Prostate gland (tissue), 2 donors: ENCODE data around the gene PLXNB2. TPM values are rescaled to one million over a fixed set of nuclear protein-coding genes. Genes with fewer than 3 reads are reported as not detected.
A peak's percentile ranks its signal among the peaks of the same experiment; 100 is the strongest.
"Not testable (repeated sequence)": the region's sequence is repeated elsewhere in the genome, so short reads cannot be mapped to it uniquely, and the experiment has no call there.

Experiments used
- DNase-seq: peaks from one replicate; pipeline ENCODE4 v3.0.0-alpha.2; 2019; ENCODE audit warnings: low spot score
- H3K27ac ChIP-seq, 2 donors: fragments of 200-600 bp; sonication (generic); 2 replicates each; pipeline ENCODE4 v1.5.1; 2017 to 2019
- H3K27me3 ChIP-seq: fragments of 200-600 bp; sonication (generic); replicated peaks from 2 replicates; pipeline ENCODE4 v1.5.1; 2019; ENCODE audit not compliant: insufficient read depth
- H3K36me3 ChIP-seq, 2 donors: fragments of 200-600 bp; sonication (generic); 1 replicate in 1 of 2; 2 replicates in 1 of 2; pipeline versions ENCODE4 v1.5.1 to v1.8.1; 2017 to 2019
- H3K4me1 ChIP-seq: fragments of 200-600 bp; sonication (generic); replicated peaks from 2 replicates; pipeline ENCODE4 v1.5.1; 2019
- H3K4me3 ChIP-seq, 2 donors: fragments of 200-600 bp; sonication (generic); 2 replicates each; pipeline ENCODE4 v1.5.1; 2017 to 2019
- H3K9me3 ChIP-seq: fragments of 200-600 bp; sonication (generic); 2 replicates; pipeline ENCODE4 v1.5.1; 2017
- CTCF ChIP-seq, 4 experiments: fragments of 200-600 bp in 2 of 4; fragments of 450-650 bp in 2 of 4; sonication (generic) in 2 of 4; IDR thresholded peaks; 1 replicate in 3 of 4; 2 replicates in 1 of 4; pipeline ENCODE4 v1.5.1; 2016 to 2019; ENCODE audit warnings: antibody characterized with exemption in 4 of 4, mild to moderate bottlenecking in 2 of 4, moderate library complexity in 2 of 4
- POLR2A ChIP-seq: fragments of 450-650 bp; IDR thresholded peaks from one replicate; pipeline ENCODE4 v1.6.1; 2016; ENCODE audit warnings: antibody characterized with exemption, mild to moderate bottlenecking
- POLR2AphosphoS5 ChIP-seq: sonication (generic); formaldehyde crosslinking; IDR thresholded peaks from one replicate; pipeline ENCODE4 v1.6.1; 2017; ENCODE audit warnings: antibody characterized with exemption
- WGBS: methylation state at CpG from one replicate; pipeline ENCODE4 v1.1.5; 2018; 5-methylcytosine and 5-hydroxymethylcytosine counted together
- intact Hi-C: fragments of 100-400 bp; cut with DNase I; formaldehyde crosslinking; loops from one replicate; pipeline ENCODE4 v1.14.2; 2022
- total RNA-seq, 2 donors: library from RNA; depleted of rRNA; stranded (reverse); fragments of >200 nt; gene quantifications; one replicate each; pipeline ENCODE4 v1.1.0, GENCODE V29; 2016

Gene PLXNB2
- total RNA-seq, 2 donors from 2014 or later = 259 to 309 TPM

DNA sequence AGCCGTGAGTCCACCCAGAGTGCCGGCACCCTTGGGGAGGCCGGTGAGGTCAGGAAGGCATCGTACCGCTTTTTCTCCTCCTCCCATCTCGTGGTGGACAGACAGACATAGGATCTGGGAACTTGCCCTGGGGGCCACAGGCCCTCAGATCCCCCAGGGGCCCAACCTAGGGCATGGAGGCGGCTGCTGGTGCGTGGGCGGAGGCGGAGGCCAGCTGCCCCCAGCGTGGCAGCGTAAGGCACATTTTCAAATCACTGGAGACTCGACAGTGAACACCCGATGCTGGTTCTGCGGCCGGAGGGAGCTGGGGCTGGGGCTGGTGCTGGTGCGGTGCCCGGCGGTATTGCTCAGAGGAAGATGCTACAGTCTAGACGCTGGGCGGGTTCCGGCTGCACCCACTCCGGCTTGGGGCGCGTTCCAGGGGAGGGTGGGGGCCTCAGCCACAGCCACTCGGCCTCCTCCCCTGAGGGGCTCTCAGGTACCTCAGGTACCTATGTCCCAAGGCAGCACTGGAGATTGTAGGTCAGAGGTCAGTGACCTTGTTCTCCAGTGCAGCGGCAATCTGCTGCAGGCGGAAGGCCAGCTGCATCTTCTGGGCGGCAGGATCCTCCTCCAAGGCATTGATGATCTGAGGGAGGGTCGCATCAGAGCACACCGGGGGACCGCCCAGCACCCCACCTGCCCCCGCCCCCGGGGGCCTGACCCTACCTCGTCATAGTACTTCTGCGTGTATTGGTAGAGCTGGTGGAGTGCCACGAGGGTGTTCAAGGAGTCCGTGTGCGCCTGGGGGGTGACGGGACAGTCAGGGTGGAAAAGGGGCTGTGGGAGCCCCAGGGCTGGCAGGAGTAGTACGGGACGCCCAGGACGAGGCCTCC, 32.0 kb downstream of the PLXNB2 start:
- 80% methylated on average over 43 of the region's 43 CpGs for WGBS
- no peak for DNase-seq
- H3K27ac ChIP-seq = no peak overlapping the region

DNA sequence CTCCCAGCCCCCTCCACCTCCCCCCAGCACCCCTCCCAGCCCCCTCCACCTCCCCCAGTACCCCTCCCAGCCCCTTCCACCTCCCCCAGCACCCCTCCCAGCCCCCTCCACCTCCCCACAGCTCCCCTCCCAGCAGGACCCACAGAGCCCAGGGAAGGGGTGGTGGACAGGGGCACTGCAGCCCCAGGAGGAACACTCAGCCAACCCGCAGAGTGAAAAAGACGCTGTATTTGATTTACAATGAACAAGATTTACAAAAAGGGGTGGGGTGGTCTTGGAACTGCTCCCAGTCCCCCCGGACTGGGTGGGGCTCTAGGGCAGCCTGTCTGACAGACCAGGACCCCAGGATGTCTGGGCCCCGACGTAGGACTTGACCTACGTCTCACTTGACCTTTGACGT, 32.7 kb downstream of the PLXNB2 start:
- TF ChIP-seq POLR2A (no peak), CTCF (IDR thresholded peaks at IDR 0.05) (no peak), POLR2AphosphoS5 (no peak)
- intact Hi-C loops = loop anchor here (1.0 to 2.0 kb wide), 2 partner anchors 53 to 66 kb away; partner anchors contain the start of gene DENND6B
- H3K4me1 ChIP-seq = peaks cover 12% of the 10 kb centered on the region
- no peak overlapping the region for H3K27ac ChIP-seq
- H3K36me3 ChIP-seq = peaks cover 9 to 17% of the 10 kb centered on the region in 2 donors
- DNase-seq = no peak
- no peak overlapping the region for H3K4me3 ChIP-seq
- no peaks in the 10 kb centered on the region for H3K9me3 ChIP-seq
- WGBS = 47% methylated on average over 7 of the region's 7 CpGs
- H3K27me3 ChIP-seq = no peaks in the 10 kb centered on the region

More for the DNA sequence above, 32.0 kb downstream of the PLXNB2 start:
- intact Hi-C loops = loop anchor here (2.0 kb wide), 1 partner anchor 65 kb away; no protein-coding TSS in a partner anchor
- H3K9me3 ChIP-seq = no peaks in the 10 kb centered on the region
- no peak for TF ChIP-seq CTCF (IDR thresholded peaks at IDR 0.05)
- TF ChIP-seq POLR2A = no peak
- TF ChIP-seq POLR2AphosphoS5 = no peak
- H3K4me3 ChIP-seq = no peak overlapping the region
- peaks cover 12% of the 10 kb centered on the region for H3K4me1 ChIP-seq
- no peaks in the 10 kb centered on the region for H3K27me3 ChIP-seq
- peaks cover 15 to 24% of the 10 kb centered on the region in 2 donors for H3K36me3 ChIP-seq

- peaks cover 4 to 13% of the 10 kb centered on the region in 2 donors for H3K36me3 ChIP-seq
- intact Hi-C loops = loop anchor here (1.0 to 2.0 kb wide), 2 partner anchors 53 to 66 kb away; partner anchors contain the start of gene DENND6B
- TF ChIP-seq POLR2AphosphoS5 (no peak), CTCF (IDR thresholded peaks at IDR 0.05) (peak in 1 of 4 experiments; percentile 16)
- WGBS = 17% methylated on average over 7 of the region's 7 CpGs
- DNase-seq = peak; percentile 57
- H3K27ac ChIP-seq = no peak overlapping the region
- H3K27me3 ChIP-seq = no peaks in the 10 kb centered on the region
- no peaks in the 10 kb centered on the region for H3K9me3 ChIP-seq
- H3K4me1 ChIP-seq = peaks cover 12% of the 10 kb centered on the region
- no peak overlapping the region for H3K4me3 ChIP-seq
These were observed 33.1 kb downstream of the PLXNB2 start for GRCh38 chr22:50274311-50274710.

DNA sequence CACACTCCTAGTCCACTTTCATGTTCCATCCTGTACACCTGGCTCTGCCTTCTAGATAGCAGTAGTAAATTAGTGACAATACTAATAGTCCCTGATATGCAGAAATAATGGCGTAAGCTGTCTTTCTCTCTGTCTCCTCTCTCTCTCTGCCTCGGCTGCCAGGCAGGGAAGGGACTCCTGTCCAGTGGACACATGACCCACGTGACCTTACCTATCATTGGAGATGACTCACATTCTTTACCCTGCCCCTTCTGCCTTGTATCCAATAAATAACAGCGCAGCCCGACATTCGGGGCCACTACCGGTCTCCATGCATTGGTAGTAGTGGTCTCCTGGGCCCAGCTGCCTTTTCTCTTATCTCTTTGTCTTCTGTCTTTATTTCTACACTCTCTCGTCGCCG, 33.7 kb downstream of the PLXNB2 start:
- H3K9me3 ChIP-seq, H3K4me3 ChIP-seq, DNase-seq, H3K27ac ChIP-seq, H3K27me3 ChIP-seq: not testable (repeated sequence)
- intact Hi-C loops = loop anchor here (1.0 to 2.0 kb wide), 2 partner anchors 54 to 67 kb away; partner anchors contain the start of gene DENND6B
- WGBS = 81% methylated on average over 10 of the region's 10 CpGs
- H3K36me3 ChIP-seq = peaks cover 4 to 11% of the 10 kb centered on the region in 2 donors
- peaks cover 12% of the 10 kb centered on the region for H3K4me1 ChIP-seq

- DNase-seq, H3K36me3 ChIP-seq, H3K27ac ChIP-seq, H3K9me3 ChIP-seq, intact Hi-C loops, H3K27me3 ChIP-seq, H3K4me3 ChIP-seq: not testable (repeated sequence)
- WGBS = 30% methylated on average over 11 of the region's 11 CpGs
- H3K4me1 ChIP-seq = peaks cover 15% of the 10 kb centered on the region
These were observed 34.1 kb downstream of the PLXNB2 start for GRCh38 chr22:50273352-50273751.
